Measurements from ENCODE around the gene ZSCAN16. TPM values are rescaled to one million over a fixed set of nuclear protein-coding genes. Genes with fewer than 3 reads are reported as not detected.
A peak's percentile ranks its signal among the peaks of the same experiment; 100 is the strongest.

Gene ZSCAN16
- total and polyA plus RNA-seq, 10 of the 15 experiments (the other 5 are each of a cell fraction or from before 2014, with no cell fraction given) = 4.6 to 13.8 (median 10.3) TPM

GRCh38 chr6:28136585-28137504 lies 12.4 kb downstream of the ZSCAN16 start (continued):
- TF ChIP-seq SKIL (IDR thresholded peaks at IDR 0.05; ENCODE audit: low read depth, poor library complexity, severe bottlenecking) (peak; percentile 46), SMARCA5 (IDR thresholded peaks at IDR 0.05) (peak; percentile 66), JUNB (IDR thresholded peaks at IDR 0.05) (peak; percentile 32; the same call in 1 of the 2 replicates), YBX1 (IDR thresholded peaks at IDR 0.05) (no peak), EP300 (IDR thresholded peaks at IDR 0.05; ENCODE audit: borderline replicate concordance in 1 of 2, control insufficient read depth in 1 of 2, low read depth in 2 of 2, low read length in 2 of 2) (peak in 1 of 2 experiments; percentile 57; a peak in 1 of 4 replicates), SIX5 (IDR thresholded peaks at IDR 0.05; ENCODE audit: low read depth, low read length, severe bottlenecking) (peak; percentile 61), CBX5 (IDR thresholded peaks at IDR 0.05; ENCODE audit: low read depth) (peak; percentile 89), TAF1 (IDR thresholded peaks at IDR 0.05; ENCODE audit: borderline replicate concordance, low read depth, low read length) (peak; percentile 94), STAT3 (IDR thresholded peaks at IDR 0.05; ENCODE audit: low read depth, low read length) (0 out of 2 replicates have a peak, but pooled peaks have one; percentile 39), GATAD2B (conservative IDR thresholded peaks at IDR 0.05; ENCODE audit: low read depth) (peak; percentile 59), MEF2B (IDR thresholded peaks at IDR 0.05; ENCODE audit: partially characterized antibody, poor library complexity, severe bottlenecking) (peak; percentile 45), ZNF384 (IDR thresholded peaks at IDR 0.05; ENCODE audit: borderline replicate concordance, low read depth, low read length) (no peak), TARDBP (IDR thresholded peaks at IDR 0.05; ENCODE audit: borderline replicate concordance) (peak; percentile 82; the same call in 1 of the 2 replicates), ZNF24 (IDR thresholded peaks at IDR 0.05) (peak; percentile 67; the same call in 1 of the 2 replicates), SMC3 (IDR thresholded peaks at IDR 0.05; ENCODE audit: borderline replicate concordance, low read length) (peak; percentile 27; the same call in 1 of the 2 replicates), IRF4 (IDR thresholded peaks at IDR 0.05; ENCODE audit: low read depth, low read length) (0 out of 2 replicates have a peak, but pooled peaks have one; percentile 22), ASH2L (IDR thresholded peaks at IDR 0.05; ENCODE audit: borderline replicate concordance, low read depth) (0 out of 2 replicates have a peak, but pooled peaks have one; percentile 49), SREBF1 (IDR thresholded peaks at IDR 0.05; ENCODE audit: low read length) (no peak), BRCA1 (IDR thresholded peaks at IDR 0.05; ENCODE audit: low read depth, low read length) (0 out of 2 replicates have a peak, but pooled peaks have one; percentile 20), RCOR1 (conservative IDR thresholded peaks at IDR 0.05; ENCODE audit: low read depth, low read length) (0 out of 2 replicates have a peak, but pooled peaks have one; percentile 61), RFX5 (IDR thresholded peaks at IDR 0.05; ENCODE audit: low read depth, low read length) (0 out of 2 replicates have a peak, but pooled peaks have one; percentile 13), HCFC1 (IDR thresholded peaks at IDR 0.05; ENCODE audit: low read length) (peak; percentile 83), DPF2 (IDR thresholded peaks at IDR 0.05) (peak; percentile 39; the same call in 1 of the 2 replicates), JUND (IDR thresholded peaks at IDR 0.05; ENCODE audit: low read depth, low read length) (no peak), IKZF2 (IDR thresholded peaks at IDR 0.05) (peak; percentile 70 to 84)
- TF ChIP-seq, protein P1, sequence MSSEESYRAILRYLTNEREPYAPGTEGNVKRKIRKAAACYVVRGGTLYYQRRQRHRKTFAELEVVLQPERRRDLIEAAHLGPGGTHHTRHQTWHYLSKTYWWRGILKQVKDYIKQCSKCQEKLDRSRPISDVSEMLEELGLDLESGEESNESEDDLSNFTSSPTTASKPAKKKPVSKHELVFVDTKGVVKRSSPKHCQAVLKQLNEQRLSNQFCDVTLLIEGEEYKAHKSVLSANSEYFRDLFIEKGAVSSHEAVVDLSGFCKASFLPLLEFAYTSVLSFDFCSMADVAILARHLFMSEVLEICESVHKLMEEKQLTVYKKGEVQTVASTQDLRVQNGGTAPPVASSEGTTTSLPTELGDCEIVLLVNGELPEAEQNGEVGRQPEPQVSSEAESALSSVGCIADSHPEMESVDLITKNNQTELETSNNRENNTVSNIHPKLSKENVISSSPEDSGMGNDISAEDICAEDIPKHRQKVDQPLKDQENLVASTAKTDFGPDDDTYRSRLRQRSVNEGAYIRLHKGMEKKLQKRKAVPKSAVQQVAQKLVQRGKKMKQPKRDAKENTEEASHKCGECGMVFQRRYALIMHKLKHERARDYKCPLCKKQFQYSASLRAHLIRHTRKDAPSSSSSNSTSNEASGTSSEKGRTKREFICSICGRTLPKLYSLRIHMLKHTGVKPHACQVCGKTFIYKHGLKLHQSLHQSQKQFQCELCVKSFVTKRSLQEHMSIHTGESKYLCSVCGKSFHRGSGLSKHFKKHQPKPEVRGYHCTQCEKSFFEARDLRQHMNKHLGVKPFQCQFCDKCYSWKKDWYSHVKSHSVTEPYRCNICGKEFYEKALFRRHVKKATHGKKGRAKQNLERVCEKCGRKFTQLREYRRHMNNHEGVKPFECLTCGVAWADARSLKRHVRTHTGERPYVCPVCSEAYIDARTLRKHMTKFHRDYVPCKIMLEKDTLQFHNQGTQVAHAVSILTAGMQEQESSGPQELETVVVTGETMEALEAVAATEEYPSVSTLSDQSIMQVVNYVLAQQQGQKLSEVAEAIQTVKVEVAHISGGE (CRISPR knock-in tag; IDR thresholded peaks at IDR 0.05) = peak; percentile 94

Measured in GM12878 (cell line).